Measurements from ENCODE around the gene FOXL2. TPM values are rescaled to one million over a fixed set of nuclear protein-coding genes. Genes with fewer than 3 reads are reported as not detected.

FOXL2 gene
- total RNA-seq, 4 donors from 2014 or later: not detected

DNA sequence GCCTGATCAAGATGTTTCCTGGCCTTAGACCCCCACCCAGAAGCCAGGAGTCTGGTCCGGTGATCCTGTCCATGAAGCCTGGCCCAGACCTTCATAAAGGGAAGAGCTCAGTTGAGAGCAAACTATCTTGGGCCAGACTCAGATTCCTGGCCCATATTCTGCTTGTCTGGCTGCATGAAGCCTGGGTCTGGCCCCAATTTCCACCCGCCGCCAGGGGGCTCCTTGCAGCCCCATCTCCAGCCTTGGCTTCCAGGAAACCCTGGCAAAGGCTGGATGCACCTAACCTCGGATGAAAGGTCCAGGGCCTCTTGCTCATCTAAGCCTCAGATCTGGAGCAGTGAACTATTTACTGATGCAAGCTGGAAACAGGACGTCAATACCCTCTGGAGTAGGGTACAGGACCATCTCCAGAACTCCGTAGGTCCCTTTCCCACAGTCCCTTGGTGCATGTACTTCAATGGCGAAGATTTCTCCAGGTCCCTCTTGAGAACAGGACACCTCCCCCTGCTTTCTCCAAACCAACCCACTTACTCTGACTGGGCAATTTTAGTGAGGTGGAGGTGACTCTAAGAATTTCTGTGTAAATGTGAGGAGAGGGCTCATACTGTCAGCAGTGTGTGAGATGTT, 5.6 kb downstream of the FOXL2 start:
- no peak for DNase-seq (ENCODE audit: low spot score)
- TF ChIP-seq, protein P1, sequence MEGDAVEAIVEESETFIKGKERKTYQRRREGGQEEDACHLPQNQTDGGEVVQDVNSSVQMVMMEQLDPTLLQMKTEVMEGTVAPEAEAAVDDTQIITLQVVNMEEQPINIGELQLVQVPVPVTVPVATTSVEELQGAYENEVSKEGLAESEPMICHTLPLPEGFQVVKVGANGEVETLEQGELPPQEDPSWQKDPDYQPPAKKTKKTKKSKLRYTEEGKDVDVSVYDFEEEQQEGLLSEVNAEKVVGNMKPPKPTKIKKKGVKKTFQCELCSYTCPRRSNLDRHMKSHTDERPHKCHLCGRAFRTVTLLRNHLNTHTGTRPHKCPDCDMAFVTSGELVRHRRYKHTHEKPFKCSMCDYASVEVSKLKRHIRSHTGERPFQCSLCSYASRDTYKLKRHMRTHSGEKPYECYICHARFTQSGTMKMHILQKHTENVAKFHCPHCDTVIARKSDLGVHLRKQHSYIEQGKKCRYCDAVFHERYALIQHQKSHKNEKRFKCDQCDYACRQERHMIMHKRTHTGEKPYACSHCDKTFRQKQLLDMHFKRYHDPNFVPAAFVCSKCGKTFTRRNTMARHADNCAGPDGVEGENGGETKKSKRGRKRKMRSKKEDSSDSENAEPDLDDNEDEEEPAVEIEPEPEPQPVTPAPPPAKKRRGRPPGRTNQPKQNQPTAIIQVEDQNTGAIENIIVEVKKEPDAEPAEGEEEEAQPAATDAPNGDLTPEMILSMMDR (IDR thresholded peaks at IDR 0.05): no peak
- ATAC-seq (ENCODE audit: low FRiP score): no peak

DNA sequence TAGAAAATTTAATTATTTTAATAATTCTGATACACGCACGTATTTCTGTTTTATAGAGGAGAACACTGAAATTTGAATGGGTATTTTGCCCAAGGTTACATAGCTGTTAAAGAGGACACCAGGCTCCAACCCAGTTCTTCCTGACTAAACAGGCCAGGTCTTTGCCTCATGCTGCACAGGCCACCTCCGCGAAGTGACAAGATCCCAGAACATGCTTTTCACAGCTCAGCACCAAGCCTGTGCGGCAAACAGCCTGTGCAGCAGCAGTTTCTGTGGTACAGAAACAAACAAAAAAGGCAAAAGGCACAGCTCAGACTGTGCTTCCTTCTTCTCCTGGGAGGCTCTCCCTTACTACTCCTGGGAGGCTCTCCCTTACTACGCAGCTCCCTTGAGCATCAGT, 6.5 kb downstream of the FOXL2 start:
- ATAC-seq (ENCODE audit: low FRiP score) (no peak), DNase-seq (ENCODE audit: low spot score) (no peak)
- TF ChIP-seq, protein P1 (IDR thresholded peaks at IDR 0.05): no peak

- TF ChIP-seq, protein P1 (IDR thresholded peaks at IDR 0.05): no peak
- DNase-seq (ENCODE audit: low spot score) (no peak), ATAC-seq (ENCODE audit: low FRiP score) (no peak)
Measured at GRCh38 chr3:138939561-138940241, 7.2 kb downstream of the FOXL2 start.

- ATAC-seq (ENCODE audit: low FRiP score) (no peak), DNase-seq (ENCODE audit: low spot score) (no peak)
- TF ChIP-seq, protein P1 (IDR thresholded peaks at IDR 0.05): no peak
Measured at GRCh38 chr3:138938877-138939560, 7.9 kb downstream of the FOXL2 start.

DNA sequence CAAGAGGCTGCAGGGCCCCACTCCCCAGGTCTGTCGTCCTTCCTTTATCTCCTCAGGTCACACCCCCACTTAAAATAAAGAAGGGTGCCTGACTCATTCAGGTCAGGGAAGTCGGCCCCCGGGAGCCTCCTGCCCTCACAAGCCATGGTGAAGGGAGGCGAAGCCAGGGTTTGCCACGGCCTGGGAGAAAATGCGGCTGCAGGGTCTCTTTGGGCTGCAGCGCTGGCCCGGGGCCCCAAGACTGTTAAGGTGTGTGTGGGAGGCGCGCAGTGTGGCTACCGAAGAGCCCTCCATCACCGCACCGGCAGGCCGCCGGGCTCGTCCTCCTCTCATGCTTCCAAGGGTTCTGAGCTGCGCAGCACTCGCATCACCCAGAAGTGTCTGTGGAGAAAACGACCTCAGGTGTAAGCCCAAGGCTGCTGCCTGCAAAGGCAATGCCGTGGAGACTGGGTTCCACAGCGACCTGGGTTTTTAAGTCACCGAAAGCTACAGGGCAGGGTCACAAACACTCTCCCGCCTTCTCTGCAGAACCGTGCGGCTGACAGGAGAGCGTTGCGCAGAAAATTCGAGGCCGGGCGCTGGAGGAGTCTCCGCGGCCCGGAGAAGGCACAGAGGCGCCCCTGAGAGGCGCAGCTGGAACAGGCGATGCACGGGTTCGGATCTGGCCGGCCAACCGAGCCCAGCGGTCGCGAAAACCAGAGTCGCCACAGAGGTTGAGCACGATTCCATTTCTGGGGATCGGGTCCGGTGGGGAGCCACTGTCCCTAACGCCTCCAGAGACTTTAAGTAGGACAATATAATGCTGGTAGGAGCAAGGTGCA, 8.7 kb downstream of the FOXL2 start:
- ATAC-seq (ENCODE audit: low FRiP score) (no peak), DNase-seq (ENCODE audit: low spot score) (no peak)
- TF ChIP-seq, protein P1 (IDR thresholded peaks at IDR 0.05): no peak

DNA sequence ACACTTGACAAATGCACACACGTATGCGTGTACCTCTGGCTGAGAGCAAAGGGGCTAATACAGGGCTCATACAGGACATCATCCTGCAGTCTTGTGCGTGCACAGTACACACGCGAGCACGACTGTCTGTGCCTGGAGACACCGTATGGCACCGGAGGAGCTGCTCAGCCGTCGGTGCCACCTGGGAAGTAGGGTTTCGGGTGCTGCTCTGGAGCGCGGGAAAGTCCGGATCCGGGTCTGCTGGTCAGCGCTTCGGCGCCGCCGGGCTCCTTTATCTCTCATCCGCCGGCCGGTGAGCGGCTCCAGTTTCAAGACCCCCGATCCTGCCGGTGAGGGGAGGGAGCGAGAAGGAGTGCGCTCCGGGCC, 9.3 kb downstream of the FOXL2 start:
- no peak for DNase-seq (ENCODE audit: low spot score)
- ATAC-seq (ENCODE audit: low FRiP score): no peak
- TF ChIP-seq, protein P1 (IDR thresholded peaks at IDR 0.05): no peak
